ENCODE measurements around the gene MYBBP1A.

MYBBP1A gene

GRCh38 chr17:4548061-4548461 lies 7.1 kb downstream of the MYBBP1A start:
- DNase-seq (ENCODE audit: low read depth, low spot score), result no peak
- TF ChIP-seq ZNF274 (IDR thresholded peaks at IDR 0.05; ENCODE audit: low read depth, low read length), result no peak
- no peak for TF ChIP-seq SUZ12 (IDR thresholded peaks at IDR 0.05; ENCODE audit: extremely low read depth, insufficient read depth, insufficient read length)
- TF ChIP-seq YY1 (IDR thresholded peaks at IDR 0.05; ENCODE audit: insufficient read depth, insufficient read length), result no peak
- peaks cover 12% of the 10 kb centered on the region for H3K4me1 ChIP-seq (ENCODE audit: insufficient read depth, insufficient read length)
- no peaks in the 10 kb centered on the region for H3K9me3 ChIP-seq (ENCODE audit: insufficient read depth, low read length)
- H3K27me3 ChIP-seq (ENCODE audit: insufficient read depth, insufficient read length), result no peaks in the 10 kb centered on the region
- H3K4me3 ChIP-seq (ENCODE audit: insufficient read length, low read depth), result no peak overlapping the region
- H3K36me3 ChIP-seq (ENCODE audit: insufficient read depth, insufficient read length, low read length), result peaks cover 90% of the 10 kb centered on the region
- no peak overlapping the region for H3K9ac ChIP-seq (ENCODE audit: insufficient read length, low read depth)

- H3K9ac ChIP-seq (ENCODE audit: insufficient read length, low read depth), result no peak overlapping the region
- DNase-seq (ENCODE audit: low read depth, low spot score), result no peak
- no peaks in the 10 kb centered on the region for H3K9me3 ChIP-seq (ENCODE audit: insufficient read depth, low read length)
- no peak for TF ChIP-seq YY1 (IDR thresholded peaks at IDR 0.05; ENCODE audit: insufficient read depth, insufficient read length)
- TF ChIP-seq SUZ12 (IDR thresholded peaks at IDR 0.05; ENCODE audit: extremely low read depth, insufficient read depth, insufficient read length), result no peak
- no peak for TF ChIP-seq ZNF274 (IDR thresholded peaks at IDR 0.05; ENCODE audit: low read depth, low read length)
- no peak overlapping the region for H3K4me3 ChIP-seq (ENCODE audit: insufficient read length, low read depth)
- peaks cover 92% of the 10 kb centered on the region for H3K36me3 ChIP-seq (ENCODE audit: insufficient read depth, insufficient read length, low read length)
- peaks cover 12% of the 10 kb centered on the region for H3K4me1 ChIP-seq (ENCODE audit: insufficient read depth, insufficient read length)
- H3K27me3 ChIP-seq (ENCODE audit: insufficient read depth, insufficient read length), result no peaks in the 10 kb centered on the region
These were observed 7.9 kb downstream of the MYBBP1A start for GRCh38 chr17:4547118-4547906.

- H3K9me3 ChIP-seq (ENCODE audit: insufficient read depth, low read length), result no peaks in the 10 kb centered on the region
- peaks cover 10% of the 10 kb centered on the region for H3K4me1 ChIP-seq (ENCODE audit: insufficient read depth, insufficient read length)
- no peak for DNase-seq (ENCODE audit: low read depth, low spot score)
- TF ChIP-seq YY1 (IDR thresholded peaks at IDR 0.05; ENCODE audit: insufficient read depth, insufficient read length) (no peak), SUZ12 (IDR thresholded peaks at IDR 0.05; ENCODE audit: extremely low read depth, insufficient read depth, insufficient read length) (no peak), ZNF274 (IDR thresholded peaks at IDR 0.05; ENCODE audit: low read depth, low read length) (no peak)
- H3K36me3 ChIP-seq (ENCODE audit: insufficient read depth, insufficient read length, low read length), result peaks cover 93% of the 10 kb centered on the region
- H3K4me3 ChIP-seq (ENCODE audit: insufficient read length, low read depth), result no peak overlapping the region
- no peaks in the 10 kb centered on the region for H3K27me3 ChIP-seq (ENCODE audit: insufficient read depth, insufficient read length)
- no peak overlapping the region for H3K9ac ChIP-seq (ENCODE audit: insufficient read length, low read depth)
These were observed 9.8 kb downstream of the MYBBP1A start for GRCh38 chr17:4545217-4545951.

- no peak overlapping the region for H3K9ac ChIP-seq (ENCODE audit: insufficient read length, low read depth)
- no peak overlapping the region for H3K4me3 ChIP-seq (ENCODE audit: insufficient read length, low read depth)
- no peak for DNase-seq (ENCODE audit: low read depth, low spot score)
- H3K27me3 ChIP-seq (ENCODE audit: insufficient read depth, insufficient read length), result no peaks in the 10 kb centered on the region
- TF ChIP-seq SUZ12 (IDR thresholded peaks at IDR 0.05; ENCODE audit: extremely low read depth, insufficient read depth, insufficient read length), result no peak
- no peak for TF ChIP-seq ZNF274 (IDR thresholded peaks at IDR 0.05; ENCODE audit: low read depth, low read length)
- TF ChIP-seq YY1 (IDR thresholded peaks at IDR 0.05; ENCODE audit: insufficient read depth, insufficient read length), result no peak
- peaks cover 93% of the 10 kb centered on the region for H3K36me3 ChIP-seq (ENCODE audit: insufficient read depth, insufficient read length, low read length)
- peaks cover 9% of the 10 kb centered on the region for H3K4me1 ChIP-seq (ENCODE audit: insufficient read depth, insufficient read length)
- no peaks in the 10 kb centered on the region for H3K9me3 ChIP-seq (ENCODE audit: insufficient read depth, low read length)
These were observed 10.3 kb downstream of the MYBBP1A start for GRCh38 chr17:4544951-4545216.

- Histone ChIP-seq H3K27me3 (ENCODE audit: insufficient read depth, insufficient read length) (no peaks in the 10 kb centered on the region), H3K9me3 (ENCODE audit: insufficient read depth, low read length) (no peaks in the 10 kb centered on the region), H3K4me1 (ENCODE audit: insufficient read depth, insufficient read length) (peaks cover 8% of the 10 kb centered on the region), H3K36me3 (ENCODE audit: insufficient read depth, insufficient read length, low read length) (peaks cover 93% of the 10 kb centered on the region), H3K9ac (ENCODE audit: insufficient read length, low read depth) (no peak overlapping the region), H3K4me3 (ENCODE audit: insufficient read length, low read depth) (no peak overlapping the region)
- DNase-seq (ENCODE audit: low read depth, low spot score), result no peak
- TF ChIP-seq SUZ12 (IDR thresholded peaks at IDR 0.05; ENCODE audit: extremely low read depth, insufficient read depth, insufficient read length) (no peak), ZNF274 (IDR thresholded peaks at IDR 0.05; ENCODE audit: low read depth, low read length) (no peak), YY1 (IDR thresholded peaks at IDR 0.05; ENCODE audit: insufficient read depth, insufficient read length) (no peak)
These were observed 10.8 kb downstream of the MYBBP1A start for GRCh38 chr17:4544135-4544950.

GRCh38 chr17:4543557-4544026 lies 11.6 kb downstream of the MYBBP1A start:
- DNase-seq (ENCODE audit: low read depth, low spot score), result no peak
- Histone ChIP-seq H3K9ac (ENCODE audit: insufficient read length, low read depth) (no peak overlapping the region), H3K27me3 (ENCODE audit: insufficient read depth, insufficient read length) (no peaks in the 10 kb centered on the region), H3K4me3 (ENCODE audit: insufficient read length, low read depth) (no peak overlapping the region), H3K9me3 (ENCODE audit: insufficient read depth, low read length) (no peaks in the 10 kb centered on the region), H3K36me3 (ENCODE audit: insufficient read depth, insufficient read length, low read length) (peaks cover 91% of the 10 kb centered on the region), H3K4me1 (ENCODE audit: insufficient read depth, insufficient read length) (peaks cover 3% of the 10 kb centered on the region)
- TF ChIP-seq ZNF274 (IDR thresholded peaks at IDR 0.05; ENCODE audit: low read depth, low read length) (no peak), YY1 (IDR thresholded peaks at IDR 0.05; ENCODE audit: insufficient read depth, insufficient read length) (no peak), SUZ12 (IDR thresholded peaks at IDR 0.05; ENCODE audit: extremely low read depth, insufficient read depth, insufficient read length) (no peak)
